SJCRH30 (cell line): ENCODE results near the gene ADGRL3. TPM values are rescaled to one million over a fixed set of nuclear protein-coding genes. Genes with fewer than 3 reads are reported as not detected.
"Not testable (repeated sequence)": the region's sequence is repeated elsewhere in the genome, so short reads cannot be mapped to it uniquely, and the experiment has no call there.

ENCODE experiments used
- DNase-seq, 2 experiments: peaks; one replicate each; pipeline ENCODE4 v3.0.0-alpha.2; 2015 to 2020
- H3K27ac ChIP-seq: fragments of 250-450 bp; sonication (Bioruptor Pico); 2 replicates; pipeline ENCODE4 v1.5.1; 2020; ENCODE audit warnings: mild to moderate bottlenecking, moderate library complexity
- H3K27me3 ChIP-seq: fragments of 250-450 bp; sonication (Bioruptor Pico); 2 replicates; pipeline ENCODE4 v1.5.1; 2020; ENCODE audit warnings: mild to moderate bottlenecking, moderate library complexity
- H3K36me3 ChIP-seq: fragments of 250-450 bp; sonication (Bioruptor Pico); 2 replicates; pipeline ENCODE4 v1.5.1; 2020; ENCODE audit warnings: mild to moderate bottlenecking, moderate library complexity
- H3K4me1 ChIP-seq: fragments of 250-450 bp; sonication (Bioruptor Pico); 2 replicates; pipeline ENCODE4 v1.5.1; 2020; ENCODE audit warnings: mild to moderate bottlenecking, moderate library complexity
- H3K4me3 ChIP-seq: fragments of 250-450 bp; sonication (Bioruptor Pico); 2 replicates; pipeline ENCODE4 v1.5.1; 2020; ENCODE audit warnings: mild to moderate bottlenecking, moderate library complexity
- H3K9me3 ChIP-seq: fragments of 250-450 bp; sonication (Bioruptor Pico); replicated peaks from 2 replicates; pipeline ENCODE4 v1.5.1; 2020; ENCODE audit warnings: mild to moderate bottlenecking, moderate library complexity
- total RNA-seq: library from RNA; depleted of rRNA; stranded (reverse); fragments of >200 nt; shearing (Covaris generic); gene quantifications from 2 replicates; pipeline ENCODE4 v1.2.3, GENCODE V29; 2014

ADGRL3 gene
- total RNA-seq, 1 experiment from 2014 or later: 0.40 TPM

DNA sequence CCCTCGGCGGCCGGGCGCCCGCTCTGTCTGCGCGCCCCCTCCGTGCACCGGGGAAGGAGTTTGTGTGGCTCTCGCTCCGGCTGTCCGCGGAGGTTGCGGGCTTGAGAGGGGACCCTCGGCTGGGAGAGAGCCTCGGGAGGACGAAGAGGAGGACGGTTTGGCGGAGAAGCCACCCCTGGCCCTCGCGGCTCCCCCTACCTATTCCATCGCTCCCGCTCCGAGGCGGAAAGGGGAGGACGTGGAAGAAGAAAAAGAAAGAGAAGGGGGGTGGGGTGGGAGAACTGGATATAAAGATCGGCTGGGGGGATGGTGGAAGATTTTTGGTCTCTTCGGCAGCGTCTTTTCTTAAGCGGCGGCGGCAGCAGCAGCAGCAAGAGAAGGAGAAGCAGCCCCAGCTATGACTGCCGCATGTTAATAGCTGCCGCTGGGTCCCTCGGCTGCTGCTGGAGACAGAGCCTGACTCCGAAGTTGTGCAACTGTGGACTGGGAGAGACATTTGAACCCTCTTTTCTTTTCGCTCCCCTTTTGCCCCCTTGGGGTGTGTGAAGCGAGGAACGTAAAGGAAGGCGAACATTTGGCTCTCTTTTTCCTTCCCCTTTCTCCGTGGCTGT is 895 bp downstream of the ADGRL3 start:
- no peak overlapping the region for H3K27ac ChIP-seq
- DNase-seq: peak; percentile 16 to 44
- no peaks in the 10 kb centered on the region for H3K36me3 ChIP-seq
- H3K4me3 ChIP-seq: peak overlapping the region; percentile 56
- no peaks in the 10 kb centered on the region for H3K4me1 ChIP-seq
- H3K9me3 ChIP-seq: no peaks in the 10 kb centered on the region
- H3K27me3 ChIP-seq: peaks cover 27% of the 10 kb centered on the region

DNA sequence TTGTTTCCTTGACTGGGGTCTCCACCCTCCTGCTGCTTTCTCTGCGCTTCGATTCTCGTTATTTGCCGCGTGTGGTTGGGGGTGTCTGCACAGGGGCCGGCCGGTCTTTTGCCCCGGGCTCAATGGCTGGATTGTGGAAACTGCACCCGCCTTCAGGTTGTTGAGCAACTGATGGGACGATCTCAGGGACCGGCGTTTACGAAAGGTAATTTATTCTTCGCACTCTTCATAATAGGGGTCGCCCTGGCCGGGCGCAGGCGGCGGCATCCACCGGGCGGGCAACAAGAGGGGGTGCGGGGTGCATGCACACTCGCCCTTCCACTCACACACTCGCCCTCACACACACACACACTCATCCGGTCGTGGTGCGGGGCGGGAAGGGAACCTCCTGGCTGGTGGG is 1.4 kb downstream of the ADGRL3 start:
- Histone ChIP-seq H3K36me3 (no peaks in the 10 kb centered on the region), H3K27me3 (peaks cover 27% of the 10 kb centered on the region), H3K27ac (no peak overlapping the region), H3K4me3 (peak overlapping the region; percentile 56), H3K4me1 (no peaks in the 10 kb centered on the region), H3K9me3 (no peaks in the 10 kb centered on the region)
- peak in 1 of 2 experiments; percentile 8 for DNase-seq

DNA sequence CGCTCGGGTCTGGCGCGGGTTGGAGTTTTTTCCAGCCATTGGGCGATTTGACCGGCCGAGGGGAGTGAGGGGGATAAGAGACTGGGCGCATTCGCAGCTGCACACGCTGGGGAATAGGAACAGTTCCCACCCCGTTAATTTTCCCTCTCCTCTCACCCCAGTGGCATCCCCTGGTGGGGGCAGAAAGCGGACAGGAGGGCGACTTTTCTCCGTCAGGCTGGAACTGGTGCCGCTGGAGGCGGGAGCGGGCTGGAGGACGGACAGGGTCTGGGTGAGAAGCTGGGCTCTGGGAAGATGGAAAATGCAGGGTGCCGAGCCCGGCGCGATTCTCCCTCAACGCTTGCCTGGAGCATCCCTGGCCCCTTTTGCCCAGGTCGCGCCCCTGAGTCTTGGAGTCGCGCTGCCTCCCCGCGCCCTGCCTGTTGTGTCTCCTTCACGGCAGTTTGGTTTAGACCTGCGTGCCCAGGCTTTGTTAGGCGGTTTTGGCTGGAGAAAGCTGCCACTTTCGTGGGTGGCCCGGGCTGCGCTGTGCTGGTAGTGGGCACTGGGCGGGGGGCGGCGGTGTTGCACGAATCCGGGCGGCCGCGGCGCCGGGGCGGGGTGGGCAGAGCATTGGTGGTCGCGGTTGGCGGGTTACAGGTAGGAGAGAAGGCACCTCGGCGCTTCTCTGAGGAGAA is 2.0 kb downstream of the ADGRL3 start:
- peak overlapping the region; percentile 56 for H3K4me3 ChIP-seq
- H3K27me3 ChIP-seq: peaks cover 27% of the 10 kb centered on the region
- peak; percentile 4 to 20 for DNase-seq
- no peaks in the 10 kb centered on the region for H3K9me3 ChIP-seq
- no peaks in the 10 kb centered on the region for H3K4me1 ChIP-seq
- no peaks in the 10 kb centered on the region for H3K36me3 ChIP-seq
- H3K27ac ChIP-seq: no peak overlapping the region

DNA sequence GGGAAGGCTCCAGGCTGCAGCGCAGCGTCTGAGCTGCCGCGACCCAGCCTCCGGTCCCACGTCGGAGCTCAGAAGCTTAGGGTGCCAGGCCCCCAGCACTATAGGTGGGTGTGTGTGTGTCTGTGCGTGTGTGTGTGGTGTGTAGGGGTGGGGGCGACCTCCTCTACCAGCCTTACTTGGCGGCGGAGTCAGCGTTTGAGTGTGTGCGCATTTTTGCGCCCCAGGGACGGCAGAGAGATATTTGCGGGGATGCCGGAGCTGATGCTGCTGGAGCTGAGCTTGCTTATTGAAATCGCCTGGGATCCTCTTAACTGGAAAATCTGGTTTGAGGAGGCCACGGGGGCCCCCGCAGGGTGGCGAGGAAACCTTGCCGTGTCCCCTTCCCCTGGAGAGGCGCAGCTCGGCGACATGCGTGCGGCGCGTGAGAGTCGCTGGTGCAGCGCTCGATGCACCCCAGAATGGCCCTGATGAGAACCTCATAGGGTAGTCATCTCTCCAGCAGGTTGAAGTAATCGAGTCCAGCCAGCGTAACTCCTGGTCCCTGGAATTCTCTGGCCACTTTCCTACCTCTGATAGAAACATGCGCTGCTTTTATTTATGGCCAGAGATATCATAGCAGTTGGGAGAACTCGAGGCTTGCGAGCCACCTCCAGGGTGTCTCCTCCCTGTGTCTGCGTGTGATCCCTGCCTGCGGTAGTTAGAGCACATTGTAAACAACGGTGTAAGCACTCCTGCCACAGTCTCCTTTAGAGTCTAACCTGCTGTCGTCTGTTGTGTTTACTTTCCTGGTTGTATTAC is 2.7 kb downstream of the ADGRL3 start:
- H3K4me1 ChIP-seq: no peaks in the 10 kb centered on the region
- H3K9me3 ChIP-seq: no peaks in the 10 kb centered on the region
- peak overlapping the region; percentile 4; the same call in 1 of the 2 replicates for H3K4me3 ChIP-seq
- peaks cover 27% of the 10 kb centered on the region for H3K27me3 ChIP-seq
- DNase-seq: peak in 1 of 2 experiments; percentile 11
- H3K27ac ChIP-seq: no peak overlapping the region
- H3K36me3 ChIP-seq: no peaks in the 10 kb centered on the region

DNA sequence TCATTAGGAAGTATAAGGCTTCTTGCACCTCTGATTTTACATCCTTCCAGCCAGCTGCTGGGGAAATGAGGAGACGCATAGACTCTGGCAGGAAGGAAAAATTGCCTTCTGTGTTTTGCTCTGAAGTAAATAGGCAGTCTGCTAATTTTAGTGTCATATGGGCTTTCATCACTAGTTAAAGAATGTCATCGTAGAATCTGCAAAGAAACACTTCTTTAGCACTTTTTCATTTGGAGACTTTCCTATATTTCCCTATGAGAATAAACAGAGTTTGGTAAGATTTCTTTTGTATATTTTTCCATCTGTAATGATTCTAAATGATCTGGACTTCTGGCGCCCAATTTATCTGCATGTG is 3.3 kb downstream of the ADGRL3 start:
- H3K36me3 ChIP-seq: no peaks in the 10 kb centered on the region
- no peak overlapping the region for H3K27ac ChIP-seq
- no peaks in the 10 kb centered on the region for H3K9me3 ChIP-seq
- no peak overlapping the region for H3K4me3 ChIP-seq
- H3K27me3 ChIP-seq: peaks cover 27% of the 10 kb centered on the region
- DNase-seq: peak in 1 of 2 experiments; percentile 5
- H3K4me1 ChIP-seq: no peaks in the 10 kb centered on the region

GRCh38 chr4:61204353-61205060 is 4.4 kb downstream of the ADGRL3 start:
- Histone ChIP-seq H3K27ac (no peak overlapping the region), H3K36me3 (no peaks in the 10 kb centered on the region), H3K4me3 (no peak overlapping the region), H3K27me3 (peaks cover 27% of the 10 kb centered on the region), H3K4me1 (no peaks in the 10 kb centered on the region), H3K9me3 (no peaks in the 10 kb centered on the region)
- DNase-seq: no peak

DNA sequence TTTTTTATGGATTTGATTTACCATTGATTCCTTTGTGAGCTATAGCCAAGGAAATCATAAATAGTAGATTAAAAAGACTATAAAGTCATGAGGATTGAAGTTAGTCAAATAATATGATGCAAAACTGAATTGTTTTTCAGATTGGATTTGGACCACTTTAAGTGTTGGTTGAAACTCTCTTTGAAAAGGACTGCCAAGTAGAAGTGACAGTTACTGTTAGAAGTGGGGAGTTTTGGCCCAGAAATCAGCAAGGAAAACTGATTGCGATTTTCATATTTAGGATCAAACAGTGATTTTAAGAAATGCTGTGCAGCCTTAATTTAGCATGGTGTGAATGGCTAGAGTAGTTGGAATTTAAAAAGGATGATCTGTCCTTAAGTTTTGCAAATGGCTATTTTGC is 4.9 kb downstream of the ADGRL3 start:
- H3K36me3 ChIP-seq: no peaks in the 10 kb centered on the region
- peaks cover 27% of the 10 kb centered on the region for H3K27me3 ChIP-seq
- H3K27ac ChIP-seq: no peak overlapping the region
- H3K9me3 ChIP-seq: no peaks in the 10 kb centered on the region
- H3K4me1 ChIP-seq: no peaks in the 10 kb centered on the region
- no peak for DNase-seq
- H3K4me3 ChIP-seq: no peak overlapping the region

DNA sequence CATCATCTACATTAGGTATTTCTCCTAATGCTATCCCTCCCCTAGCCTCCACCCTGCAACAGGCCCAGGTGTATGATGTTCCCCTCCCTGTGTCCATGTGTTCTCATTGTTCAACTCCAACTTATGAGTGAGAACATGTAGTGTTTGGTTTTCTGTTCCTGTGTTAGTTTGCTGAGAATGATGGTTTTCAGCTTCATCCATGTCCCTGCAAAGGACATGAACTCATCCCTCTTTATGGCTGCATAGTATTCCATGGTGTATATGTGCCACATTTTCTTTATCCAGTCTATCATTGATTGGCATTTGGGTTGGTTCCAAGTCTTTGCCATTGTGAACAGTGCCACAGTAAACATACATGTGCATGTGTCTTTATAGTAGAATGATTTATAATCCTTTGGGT is 7.0 kb downstream of the ADGRL3 start:
- H3K4me3 ChIP-seq, DNase-seq, H3K4me1 ChIP-seq, H3K27ac ChIP-seq, H3K36me3 ChIP-seq, H3K9me3 ChIP-seq: not testable (repeated sequence)
- H3K27me3 ChIP-seq: peaks cover 17% of the 10 kb centered on the region

DNA sequence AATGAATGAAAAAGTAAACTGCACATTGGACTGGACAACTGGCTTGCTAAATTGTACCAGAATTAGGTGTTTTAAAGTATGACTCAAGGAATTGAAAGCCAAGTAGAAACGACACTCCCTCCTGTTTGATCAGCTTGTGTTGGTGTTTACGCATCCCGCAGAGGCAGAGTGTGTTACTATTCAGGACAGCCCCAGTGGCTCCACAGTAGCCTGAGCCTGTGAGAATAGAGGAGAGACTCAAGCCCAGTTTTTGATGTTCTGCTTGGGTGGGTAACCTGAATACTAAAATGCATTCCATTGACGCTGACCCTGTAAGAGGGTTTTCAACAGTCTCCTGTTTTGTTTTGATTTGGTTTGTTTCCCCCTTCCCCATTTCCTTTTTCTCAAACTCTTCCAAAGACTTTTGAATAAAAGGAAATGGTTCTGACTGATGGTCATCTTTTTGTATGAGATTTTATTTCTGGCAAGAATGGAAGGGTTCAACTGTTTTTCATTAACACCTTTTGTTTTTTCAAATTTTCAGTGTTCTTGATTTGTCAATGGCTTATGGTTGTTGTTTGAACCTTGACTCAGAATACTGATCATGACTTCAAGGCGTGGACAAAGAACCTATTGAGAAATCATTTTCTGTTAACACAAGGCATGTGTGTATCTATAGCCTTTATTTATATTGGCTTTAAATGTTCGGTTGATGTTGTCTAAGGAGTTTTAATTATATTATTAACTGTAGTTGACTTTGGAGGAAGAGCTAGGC is 10.2 kb downstream of the ADGRL3 start:
- H3K9me3 ChIP-seq: no peaks in the 10 kb centered on the region
- H3K36me3 ChIP-seq: no peaks in the 10 kb centered on the region
- no peak overlapping the region for H3K4me3 ChIP-seq
- H3K27me3 ChIP-seq: no peaks in the 10 kb centered on the region
- no peak for DNase-seq
- no peak overlapping the region for H3K27ac ChIP-seq
- H3K4me1 ChIP-seq: no peaks in the 10 kb centered on the region

- Histone ChIP-seq H3K27ac (no peak overlapping the region), H3K4me3 (no peak overlapping the region), H3K4me1 (no peaks in the 10 kb centered on the region), H3K9me3 (no peaks in the 10 kb centered on the region), H3K36me3 (no peaks in the 10 kb centered on the region), H3K27me3 (no peaks in the 10 kb centered on the region)
- DNase-seq: no peak
Measured at GRCh38 chr4:61211781-61212180, 11.7 kb downstream of the ADGRL3 start.

DNA sequence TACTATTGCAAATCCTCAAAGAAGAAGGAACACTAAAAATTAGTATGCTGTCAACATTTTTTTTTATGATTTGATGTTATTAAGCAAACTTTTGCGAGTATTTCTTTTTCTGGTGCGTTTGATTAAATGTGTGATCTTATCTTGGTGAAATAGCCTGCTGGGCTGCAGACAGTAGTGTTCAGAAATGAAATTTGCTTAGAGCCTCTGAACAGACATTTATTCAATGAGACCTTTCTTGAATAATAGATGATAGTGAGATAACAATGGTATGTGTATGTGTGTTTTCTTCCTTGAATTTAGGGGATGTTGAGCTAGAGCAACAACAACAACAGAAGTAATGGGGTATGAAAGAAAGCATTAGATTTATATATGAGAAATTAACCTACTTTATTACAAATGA is 12.7 kb downstream of the ADGRL3 start:
- Histone ChIP-seq H3K4me1 (no peaks in the 10 kb centered on the region), H3K36me3 (no peaks in the 10 kb centered on the region), H3K27ac (no peak overlapping the region), H3K27me3 (no peaks in the 10 kb centered on the region), H3K4me3 (no peak overlapping the region), H3K9me3 (no peaks in the 10 kb centered on the region)
- DNase-seq: no peak

DNA sequence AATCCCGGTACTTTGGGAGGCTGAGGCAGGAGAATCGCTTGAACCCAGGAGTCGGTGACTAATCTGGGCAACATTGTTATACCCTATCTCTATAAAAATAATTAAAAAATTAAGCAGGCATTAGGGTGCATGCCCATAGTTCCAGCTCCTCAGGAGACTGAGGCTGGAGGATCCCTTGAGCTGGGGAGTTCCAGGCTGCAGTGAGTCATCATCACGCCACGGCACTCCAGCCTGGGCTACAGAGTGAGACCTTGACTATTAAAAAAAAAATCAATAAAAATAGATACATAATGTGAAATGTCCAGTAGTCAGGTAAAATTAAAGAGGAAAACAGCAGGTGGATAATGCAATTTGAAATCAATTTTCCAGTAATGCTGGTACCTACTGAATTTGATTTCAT is 14.6 kb downstream of the ADGRL3 start:
- Histone ChIP-seq H3K9me3 (no peaks in the 10 kb centered on the region), H3K27me3 (no peaks in the 10 kb centered on the region)
- no peak for DNase-seq

DNA sequence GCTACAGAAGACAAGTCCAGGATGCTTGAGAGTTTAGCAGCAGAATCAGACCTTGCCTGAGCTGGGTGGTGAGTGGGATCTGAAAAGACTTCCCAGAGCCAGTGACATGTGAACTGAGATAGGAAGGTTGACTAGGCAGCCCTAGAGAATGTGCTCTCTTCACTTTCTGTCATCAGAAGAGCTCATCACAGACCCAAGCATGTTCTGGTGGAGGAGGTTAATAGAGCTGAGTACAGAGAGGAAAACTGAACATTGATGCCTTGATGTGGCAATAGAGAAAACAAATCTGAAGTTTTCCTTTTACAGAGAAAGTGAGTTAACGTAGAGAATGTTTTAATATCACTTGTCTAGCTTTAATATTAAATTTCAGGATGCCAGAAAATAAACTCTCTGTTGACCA is 17.1 kb downstream of the ADGRL3 start:
- Histone ChIP-seq H3K4me1 (no peaks in the 10 kb centered on the region), H3K4me3 (no peak overlapping the region), H3K36me3 (no peaks in the 10 kb centered on the region), H3K27me3 (no peaks in the 10 kb centered on the region), H3K27ac (no peak overlapping the region), H3K9me3 (no peaks in the 10 kb centered on the region)
- DNase-seq: no peak

More for the DNA sequence above, 14.6 kb downstream of the ADGRL3 start:
- H3K27ac ChIP-seq: no peak overlapping the region
- H3K4me1 ChIP-seq: no peaks in the 10 kb centered on the region
- no peaks in the 10 kb centered on the region for H3K36me3 ChIP-seq
- no peak overlapping the region for H3K4me3 ChIP-seq

- Histone ChIP-seq H3K4me3 (no peak overlapping the region), H3K9me3 (no peaks in the 10 kb centered on the region; the same call in 1 of the 2 replicates), H3K27me3 (peaks cover 13% of the 10 kb centered on the region; the same call in 1 of the 2 replicates), H3K27ac (no peak overlapping the region), H3K36me3 (no peaks in the 10 kb centered on the region), H3K4me1 (no peaks in the 10 kb centered on the region)
- no peak for DNase-seq
Measured at GRCh38 chr4:61220556-61220955, 20.4 kb downstream of the ADGRL3 start.
